HG02943 (cell line): ENCODE measurements around the gene GRIFIN.

Source experiments
- ATAC-seq: cut with Tn5 transposase; IDR thresholded peaks from one replicate; pipeline ENCODE4 v1.9.1; 2021; ENCODE audit warnings: mild to moderate bottlenecking, low read depth, moderate library complexity; ENCODE audit not compliant: unreplicated experiment

The GRIFIN gene

GRCh38 chr7:2499719-2500430 is 23.7 kb upstream of the GRIFIN start:
- no peak for ATAC-seq

- ATAC-seq = no peak
Measured at GRCh38 chr7:2499181-2499580, 23.0 kb upstream of the GRIFIN start.

- ATAC-seq = no peak
Measured at GRCh38 chr7:2498708-2499107, 22.5 kb upstream of the GRIFIN start.

- no peak for ATAC-seq
Measured at GRCh38 chr7:2497500-2498336, 21.5 kb upstream of the GRIFIN start.

DNA sequence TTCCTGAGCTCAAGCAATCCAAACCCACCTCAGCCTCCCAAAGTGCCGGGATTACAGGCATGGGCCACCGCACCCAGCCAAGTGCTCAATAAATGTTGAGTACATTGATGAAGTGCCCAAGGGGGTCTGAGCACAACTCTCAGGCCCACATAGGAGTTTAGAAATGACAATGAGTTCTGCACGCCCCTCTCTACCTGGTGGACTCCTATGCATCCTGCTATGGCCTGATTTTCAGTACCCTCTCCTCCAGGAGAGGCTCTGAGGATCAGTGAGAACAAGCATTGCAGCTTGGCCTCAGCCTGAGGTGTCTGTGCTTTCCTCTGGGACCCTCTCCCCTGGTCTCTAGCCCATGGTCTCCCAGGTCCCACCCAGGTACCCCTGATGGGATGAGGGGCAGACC is 20.9 kb upstream of the GRIFIN start:
- no peak for ATAC-seq

DNA sequence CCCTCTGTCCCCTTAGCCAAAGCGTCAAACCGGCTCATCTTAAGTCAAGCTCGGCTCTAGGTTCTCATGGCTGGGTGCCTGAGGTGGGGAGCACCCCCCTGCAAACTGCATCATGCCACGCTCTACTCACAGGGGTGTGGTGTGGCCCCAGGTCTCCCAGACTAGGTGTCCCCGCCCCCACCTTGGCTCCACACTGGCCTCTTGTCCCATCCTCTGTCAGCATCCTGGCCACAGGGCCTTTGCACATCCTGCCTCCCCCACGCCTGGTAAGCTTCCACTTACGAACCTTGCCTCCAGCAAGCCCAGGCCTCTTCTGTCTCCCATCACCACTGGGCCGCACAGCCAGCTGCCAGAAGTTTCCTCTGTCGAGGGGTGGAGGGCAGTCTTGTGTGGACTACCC is 20.2 kb upstream of the GRIFIN start:
- no peak for ATAC-seq

- ATAC-seq = no peak
Measured at GRCh38 chr7:2495418-2496299, 19.5 kb upstream of the GRIFIN start.

DNA sequence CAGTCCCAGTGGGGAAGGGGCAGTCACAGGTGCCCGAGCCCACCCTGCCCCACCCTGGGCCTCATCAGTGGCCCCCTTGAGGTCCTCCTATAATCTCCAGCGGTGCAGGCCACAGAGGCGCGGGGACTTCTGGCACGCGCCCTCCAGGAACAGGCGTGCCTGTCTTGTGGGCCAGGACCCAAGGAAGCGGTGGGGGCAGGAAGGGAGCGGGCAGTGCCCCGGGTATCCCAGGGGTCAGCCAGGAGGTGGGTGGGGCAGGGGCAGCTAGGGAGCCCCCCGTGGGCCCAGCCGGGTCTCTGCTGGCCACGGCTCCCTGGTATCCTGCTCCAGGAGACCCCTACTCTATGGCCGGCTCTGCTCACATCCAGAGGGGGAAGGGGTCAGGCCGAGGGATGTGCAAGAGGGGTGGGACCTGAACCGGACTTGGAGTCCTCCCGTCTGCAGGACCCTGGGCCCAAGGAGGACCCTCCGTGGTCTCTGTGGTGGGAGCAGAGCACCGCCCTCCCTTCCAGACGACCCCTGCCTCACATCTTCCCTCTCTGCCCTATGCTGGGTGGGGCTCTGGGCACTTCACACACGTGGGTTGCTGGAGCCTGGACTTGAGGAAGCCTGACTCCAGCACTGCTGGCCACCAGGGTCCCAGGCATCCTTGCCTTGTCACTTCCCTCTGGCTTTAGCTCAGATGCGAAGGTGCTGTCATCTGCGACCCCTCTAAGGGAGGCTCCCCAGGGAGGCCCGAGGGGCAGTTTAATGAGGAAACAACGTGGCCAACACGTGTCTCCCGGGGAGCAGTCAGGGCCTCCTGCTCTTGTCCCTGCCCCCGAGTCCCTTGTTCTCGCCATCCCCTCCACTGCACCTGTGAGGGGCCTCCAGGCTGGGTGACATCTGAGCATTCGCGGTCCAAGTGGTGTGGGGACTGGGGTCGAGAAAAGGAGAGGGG is 18.3 kb upstream of the GRIFIN start:
- ATAC-seq = no peak

GRCh38 chr7:2493205-2494164 is 17.3 kb upstream of the GRIFIN start:
- no peak for ATAC-seq

DNA sequence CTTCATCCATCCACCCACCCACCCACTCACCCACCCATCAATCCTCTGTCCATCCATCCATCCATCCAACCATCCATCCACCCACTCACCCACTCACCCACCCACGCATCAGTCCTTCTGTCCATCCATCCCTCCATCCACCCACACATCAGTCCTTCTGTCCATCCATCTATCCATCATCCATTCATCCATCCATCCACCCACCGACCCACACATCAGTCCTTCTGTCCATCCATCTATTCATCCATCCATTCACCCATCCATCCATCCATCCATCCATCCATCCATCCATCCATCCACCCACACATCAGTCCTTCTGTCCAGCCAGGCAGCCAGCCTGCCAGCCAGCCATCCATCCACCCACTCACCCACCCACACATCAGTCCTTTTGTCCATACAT is 15.8 kb upstream of the GRIFIN start:
- ATAC-seq = no peak

GRCh38 chr7:2490181-2490651 is 14.0 kb upstream of the GRIFIN start:
- ATAC-seq = no peak

DNA sequence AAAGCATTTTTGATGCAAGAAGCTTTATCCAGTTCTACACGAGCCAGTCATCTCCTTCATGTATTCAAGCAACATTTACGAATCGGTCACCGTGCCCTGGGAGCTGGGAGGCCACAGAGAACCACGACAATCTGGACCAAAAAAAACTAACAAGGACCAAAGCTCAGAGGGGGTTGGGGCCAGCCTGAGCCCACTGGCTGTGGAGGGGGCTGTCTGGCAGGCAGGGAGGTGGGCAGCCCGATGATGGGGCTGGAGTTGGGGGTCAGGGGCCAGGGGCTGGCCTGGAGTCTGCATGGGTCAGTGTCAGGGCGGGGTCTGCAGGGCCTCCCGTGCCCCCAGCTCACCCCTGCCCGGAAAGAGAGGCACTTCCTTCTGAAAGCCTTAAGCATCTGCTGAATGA is 12.5 kb upstream of the GRIFIN start:
- no peak for ATAC-seq

DNA sequence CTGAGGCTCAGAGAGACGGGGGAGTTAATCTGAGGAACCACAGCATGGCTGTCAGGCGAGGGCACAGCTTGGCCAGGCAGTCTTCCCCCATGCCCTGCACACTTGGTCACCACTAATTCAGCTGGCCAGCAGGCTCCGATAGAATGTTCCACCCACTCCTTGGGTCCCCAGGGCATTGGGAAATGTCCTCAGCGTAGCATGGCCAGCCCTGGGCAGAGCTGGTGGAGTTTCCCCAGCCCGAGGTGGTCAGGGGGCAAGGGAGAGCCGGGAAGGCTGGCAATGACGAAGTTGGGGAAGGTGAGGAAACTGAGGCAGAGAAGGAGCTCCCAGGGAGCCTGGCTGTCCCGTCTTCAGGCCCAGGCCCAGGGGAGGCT is 12.1 kb upstream of the GRIFIN start:
- ATAC-seq = no peak

- no peak for ATAC-seq
Measured at GRCh38 chr7:2487586-2488271, 11.5 kb upstream of the GRIFIN start.

DNA sequence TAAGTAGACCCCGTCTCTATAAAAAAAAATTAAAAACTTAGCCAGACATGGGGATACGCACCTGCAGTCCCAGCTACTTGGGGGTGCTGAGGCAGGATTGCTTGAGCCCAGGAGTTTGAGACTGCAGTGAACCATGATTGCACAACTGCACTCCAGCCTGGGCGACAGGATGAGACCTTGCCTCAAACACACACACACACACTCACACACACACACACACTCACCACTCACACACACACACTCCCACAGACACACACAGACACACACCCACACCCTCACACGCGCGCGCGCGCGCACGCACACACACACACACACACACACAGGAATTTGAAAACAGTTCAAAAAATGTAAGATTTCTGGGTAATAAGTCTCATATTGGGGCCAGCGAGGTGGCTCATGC is 8.7 kb upstream of the GRIFIN start:
- ATAC-seq = no peak

DNA sequence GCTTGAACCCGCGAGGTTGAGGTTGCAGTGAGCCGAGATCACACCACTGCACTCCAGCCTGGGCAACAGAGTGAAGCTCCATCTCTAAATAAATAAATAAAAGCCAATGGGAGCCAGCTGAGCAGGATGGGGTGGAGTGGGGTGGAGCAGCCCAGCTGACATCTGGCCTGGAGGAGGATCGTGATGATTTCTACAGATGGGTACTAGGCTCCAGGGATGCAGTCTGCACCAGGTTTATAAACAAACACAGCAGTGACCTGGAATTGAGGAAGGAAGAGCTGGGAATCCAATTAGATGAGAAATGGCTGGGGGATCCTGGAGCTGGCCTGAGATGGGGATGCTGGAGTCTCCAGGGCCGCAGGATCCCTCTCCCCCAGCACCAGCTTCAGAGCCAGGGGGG is 7.3 kb upstream of the GRIFIN start:
- ATAC-seq = no peak

GRCh38 chr7:2482725-2483451 is 6.7 kb upstream of the GRIFIN start:
- ATAC-seq = no peak

DNA sequence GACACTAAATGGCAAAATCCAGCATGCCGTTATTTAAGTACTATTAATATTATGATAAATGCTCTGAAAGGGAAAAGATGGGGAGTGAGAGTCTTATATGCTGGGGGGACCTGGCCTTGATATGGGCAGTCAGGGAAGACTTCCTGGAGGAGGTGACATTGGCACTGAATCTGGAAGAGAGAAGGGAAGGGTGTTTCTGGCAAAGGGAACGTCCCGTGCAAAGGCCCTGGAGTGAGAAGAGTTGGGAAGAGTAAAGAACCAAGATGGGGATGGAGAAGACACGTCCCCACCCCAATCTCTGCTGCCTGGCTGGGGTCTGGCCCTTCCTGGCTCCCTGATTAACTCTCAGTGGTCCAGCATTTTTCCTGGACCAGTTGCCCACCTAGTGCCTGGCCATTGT is 5.0 kb upstream of the GRIFIN start:
- ATAC-seq = no peak
